ENCODE results near the gene KRT14.
"Not testable (repeated sequence)": the region's sequence is repeated elsewhere in the genome, so short reads cannot be mapped to it uniquely, and the experiment has no call there.

KRT14 gene

GRCh38 chr17:41586863-41587495 lies at the start of gene KRT14:
KRT14 (minus strand) TSS chr17:41586895; CDS start chr17:41586834, 61 bp downstream.
- DNase-seq (ENCODE audit: low read depth in 2 of 3, low spot score in 1 of 3), result no peak

- DNase-seq (ENCODE audit: low read depth in 2 of 3, low spot score in 1 of 3), result no peak
Observed at GRCh38 chr17:41635121-41636097, 48.7 kb upstream of the KRT14 start.

DNA sequence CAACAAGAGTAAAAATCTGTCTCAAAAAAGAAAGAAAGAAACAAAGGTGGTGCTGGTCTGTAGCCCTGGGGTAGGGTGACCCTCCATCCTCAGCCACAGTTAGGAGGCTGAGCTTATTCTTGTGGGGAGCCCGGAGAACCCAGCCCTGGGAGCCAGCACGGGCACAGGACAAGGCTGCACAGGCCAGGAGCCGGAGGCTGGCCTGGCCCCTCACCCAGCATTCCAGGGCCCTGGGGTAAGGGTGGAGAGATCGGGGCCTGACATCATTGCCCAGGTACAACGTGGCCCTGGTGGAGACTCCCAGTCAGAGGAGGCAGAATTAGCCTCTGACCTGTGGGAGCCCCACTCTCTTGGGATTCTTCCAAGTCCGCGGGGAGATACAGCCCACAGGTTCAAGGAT lies 47.9 kb upstream of the KRT14 start:
- no peak for DNase-seq (ENCODE audit: low read depth in 2 of 3, low spot score in 1 of 3)

- no peak for DNase-seq (ENCODE audit: low read depth in 2 of 3, low spot score in 1 of 3)
Observed at GRCh38 chr17:41633556-41634199, 47.0 kb upstream of the KRT14 start.

GRCh38 chr17:41632482-41633105 lies 45.9 kb upstream of the KRT14 start:
- no peak for DNase-seq (ENCODE audit: low read depth in 2 of 3, low spot score in 1 of 3)

- no peak for DNase-seq (ENCODE audit: low read depth in 2 of 3, low spot score in 1 of 3)
Observed at GRCh38 chr17:41631898-41632285, 45.2 kb upstream of the KRT14 start.

DNA sequence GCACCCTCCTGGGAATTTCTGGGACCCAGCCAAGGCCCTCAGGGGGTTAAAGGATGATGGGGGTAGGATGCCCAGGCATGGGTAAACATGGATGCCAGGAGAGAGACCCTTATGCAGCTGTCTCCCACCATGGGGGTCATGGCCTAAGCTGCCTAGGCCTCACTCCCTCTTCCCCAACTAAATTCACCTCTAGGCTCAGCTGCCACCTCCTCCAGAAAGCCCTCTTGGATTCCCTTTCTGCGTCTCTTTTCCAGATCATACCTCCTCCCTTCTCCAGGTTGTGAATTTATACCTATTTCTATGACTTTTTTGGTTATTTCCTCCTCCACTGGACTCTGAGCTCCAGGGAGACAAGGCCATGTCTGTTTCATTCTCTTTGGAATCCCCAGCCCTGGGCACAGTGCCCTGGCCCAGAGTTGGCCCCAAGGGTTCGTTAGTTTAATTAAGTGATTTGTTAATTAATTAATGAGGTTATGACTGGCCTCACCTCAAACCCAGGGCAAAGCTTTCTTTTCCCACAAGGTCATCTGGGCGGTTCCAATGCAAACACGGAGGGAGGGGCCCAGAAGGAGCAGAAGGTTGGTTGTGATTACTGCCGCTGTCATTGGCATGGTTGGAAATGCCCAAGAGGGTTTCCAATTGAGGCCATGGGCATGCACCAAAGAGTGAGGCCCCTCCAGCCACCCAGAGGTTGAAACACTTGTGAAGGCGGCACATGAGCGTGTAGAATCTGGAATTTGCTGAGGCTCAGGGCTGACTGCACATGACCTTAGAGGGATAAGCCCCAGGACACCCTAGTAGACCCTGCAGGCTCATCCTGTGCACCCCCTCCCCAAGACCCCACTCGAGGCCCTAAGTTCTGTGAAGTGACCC lies 44.6 kb upstream of the KRT14 start:
- no peak for DNase-seq (ENCODE audit: low read depth in 2 of 3, low spot score in 1 of 3)

DNA sequence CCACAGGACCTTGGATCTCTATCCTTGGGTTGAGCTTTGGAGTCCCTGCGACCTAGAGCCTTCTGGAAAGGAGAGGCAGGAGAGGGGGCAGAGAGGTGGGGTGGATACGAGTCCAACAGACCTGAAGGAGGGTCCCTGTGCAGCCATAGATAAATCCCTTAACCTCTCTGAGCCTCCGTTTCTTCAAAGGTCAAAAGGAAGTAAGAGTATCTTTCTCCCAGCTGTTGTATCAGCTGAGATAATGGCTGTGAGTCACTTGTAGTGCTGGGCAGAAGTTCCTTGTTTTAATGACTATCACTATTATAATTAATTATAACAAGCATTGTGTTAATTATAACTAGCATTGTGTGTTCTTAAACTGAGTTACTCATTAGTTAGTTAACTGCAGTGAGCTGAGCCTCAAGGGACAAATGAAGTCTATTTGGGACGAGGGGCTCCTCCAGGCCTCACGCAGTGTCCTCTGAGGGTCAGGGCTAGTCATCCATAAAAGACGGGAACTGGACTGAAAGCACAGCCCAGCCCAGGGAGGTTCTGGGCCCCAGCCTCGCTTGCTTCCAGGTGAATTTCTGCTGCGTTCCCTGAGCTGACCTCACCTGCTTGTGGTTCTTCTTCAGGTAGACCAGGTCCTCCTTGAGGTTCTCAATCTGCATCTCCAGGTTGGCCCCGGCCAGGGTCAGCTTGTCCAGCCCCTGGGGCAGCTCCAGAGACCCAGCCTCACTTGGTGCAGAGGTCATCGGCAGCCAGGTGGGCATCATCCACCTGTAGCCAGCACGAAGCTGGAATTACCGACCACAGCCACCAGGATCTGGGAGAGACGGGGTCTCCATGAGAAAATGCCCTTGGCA lies 43.4 kb upstream of the KRT14 start:
- DNase-seq (ENCODE audit: low read depth in 2 of 3, low spot score in 1 of 3), result no peak

GRCh38 chr17:41629316-41629715 lies 42.6 kb upstream of the KRT14 start:
- DNase-seq (ENCODE audit: low read depth in 2 of 3, low spot score in 1 of 3), result no peak

DNA sequence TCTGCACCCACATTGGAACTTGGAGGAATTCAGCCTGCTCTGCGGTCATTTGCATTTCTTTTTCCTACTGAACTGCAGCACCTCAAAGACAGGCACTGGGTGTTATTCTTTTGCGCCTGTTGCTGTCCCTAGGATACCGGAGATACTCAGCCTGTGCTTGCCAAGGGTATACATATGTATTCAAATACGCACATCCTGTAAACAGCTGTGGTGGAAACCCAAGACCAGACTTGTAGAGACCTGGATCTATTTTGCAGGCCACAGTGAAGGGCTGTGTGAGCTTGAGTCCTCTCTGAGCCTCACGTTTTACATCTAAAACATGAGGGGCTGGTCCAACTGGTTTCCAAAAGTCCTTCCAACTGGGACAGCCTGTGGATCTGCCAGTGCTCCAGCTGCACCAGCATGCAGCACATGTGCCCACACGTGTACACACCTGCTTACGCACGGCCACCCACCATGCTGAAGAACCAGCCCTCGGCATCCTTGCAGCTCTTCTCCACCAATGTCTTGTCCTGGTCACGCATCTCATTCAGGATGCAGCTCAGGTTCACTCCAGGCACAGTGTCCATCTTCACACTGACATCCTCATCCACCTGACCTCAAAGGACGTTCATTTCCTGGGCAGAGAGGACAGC lies 42.0 kb upstream of the KRT14 start:
- DNase-seq (ENCODE audit: low read depth in 2 of 3, low spot score in 1 of 3), result not testable (repeated sequence)

DNA sequence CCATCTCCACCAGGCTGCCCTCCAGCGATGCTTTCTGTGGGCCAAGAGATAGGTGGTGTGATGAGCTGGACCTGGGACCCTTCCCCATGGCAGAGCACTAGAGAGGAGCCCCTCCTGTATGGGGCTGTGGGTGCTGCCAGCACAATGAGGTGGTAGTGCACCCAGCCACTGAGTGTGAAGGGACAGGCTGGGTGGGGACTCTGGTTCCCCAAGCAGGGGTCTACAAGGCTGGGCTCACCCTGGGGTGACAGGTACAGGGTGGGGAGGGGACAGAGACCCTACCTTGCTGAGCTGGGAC lies 41.3 kb upstream of the KRT14 start:
- DNase-seq (ENCODE audit: low read depth in 2 of 3, low spot score in 1 of 3), result not testable (repeated sequence)

GRCh38 chr17:41627316-41628072 lies 40.8 kb upstream of the KRT14 start:
- DNase-seq (ENCODE audit: low read depth in 2 of 3, low spot score in 1 of 3), result no peak

DNA sequence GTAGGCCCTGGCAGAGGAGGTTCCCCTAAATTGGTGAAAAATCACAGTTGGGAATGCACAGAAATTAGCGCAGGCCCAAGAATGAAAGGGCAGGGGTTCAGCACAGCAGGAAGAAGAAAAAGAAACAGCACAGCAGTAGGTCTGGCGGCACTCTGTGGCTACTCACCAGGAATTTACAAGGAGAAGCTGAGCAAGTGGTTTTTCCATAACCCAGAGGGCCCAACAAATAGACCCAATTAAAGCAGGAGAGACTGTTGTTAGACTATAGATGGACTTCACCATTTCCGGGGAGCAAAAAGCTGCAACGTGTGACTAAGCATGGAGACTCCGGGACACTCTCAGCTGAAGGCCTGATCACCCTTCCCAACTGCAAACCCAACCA lies 40.2 kb upstream of the KRT14 start:
- DNase-seq (ENCODE audit: low read depth in 2 of 3, low spot score in 1 of 3), result not testable (repeated sequence)

DNA sequence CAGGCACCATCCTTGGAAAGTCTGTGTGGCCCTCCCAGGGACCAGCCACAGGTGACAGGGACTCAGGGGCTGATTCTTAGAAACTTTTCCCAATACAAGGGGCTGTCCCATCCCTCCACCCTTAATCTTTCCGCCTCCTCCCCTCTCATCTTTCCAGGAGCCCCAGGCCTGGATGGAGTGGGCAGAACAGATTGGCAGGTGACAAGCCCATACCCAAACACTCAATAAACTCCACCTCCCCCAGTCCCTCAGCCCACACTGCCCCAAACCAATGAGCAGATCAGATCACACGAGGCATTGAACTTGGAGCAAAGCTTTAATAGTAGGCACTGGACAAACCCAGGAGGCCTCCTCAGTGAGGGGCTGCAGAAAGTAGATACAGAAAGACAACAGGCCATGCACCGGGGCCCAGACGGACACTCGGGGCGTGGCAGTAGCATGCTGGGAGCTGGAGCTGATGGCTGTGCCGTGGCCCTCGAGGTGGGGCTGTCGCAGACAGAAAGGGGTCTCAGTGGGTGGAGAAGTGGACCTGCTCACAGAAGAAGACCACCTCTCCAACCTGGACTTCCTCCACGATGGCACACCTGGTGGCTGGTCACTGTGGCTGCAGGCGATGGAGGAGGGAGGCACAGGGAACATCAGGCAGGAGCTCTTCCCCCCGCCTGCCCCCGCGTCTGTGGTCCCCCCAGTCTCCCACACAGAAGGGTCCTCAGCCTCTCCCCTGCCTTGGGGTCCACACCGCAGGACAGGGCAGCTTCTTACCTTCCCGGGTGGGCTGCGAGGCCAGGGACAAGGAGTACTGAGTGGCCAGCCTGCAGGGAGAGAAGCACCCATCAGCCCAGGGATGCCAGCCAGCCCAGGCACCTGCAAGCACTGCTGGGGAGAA lies 39.6 kb upstream of the KRT14 start:
- not testable (repeated sequence) for DNase-seq (ENCODE audit: low read depth in 2 of 3, low spot score in 1 of 3)

DNA sequence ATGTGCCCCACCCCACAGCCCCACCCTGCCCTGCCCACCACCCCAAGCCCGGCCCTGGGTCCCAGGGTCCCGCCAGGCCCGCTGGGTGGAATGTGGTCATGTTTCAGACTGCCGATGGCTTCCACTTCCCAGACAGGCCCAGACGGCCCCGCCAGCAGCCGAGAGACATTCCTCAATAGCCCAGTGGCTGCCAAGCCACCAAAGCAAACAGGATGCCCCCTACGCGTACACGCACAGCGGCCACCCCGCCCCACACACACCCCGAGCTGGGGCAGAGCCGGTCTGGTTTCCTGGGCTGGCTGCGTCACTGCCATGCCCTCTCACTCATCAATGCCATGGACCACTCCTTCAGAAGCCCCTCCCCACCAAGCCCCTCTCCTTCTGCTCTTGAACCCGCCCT lies 38.9 kb upstream of the KRT14 start:
- DNase-seq (ENCODE audit: low read depth in 2 of 3, low spot score in 1 of 3), result no peak

- DNase-seq (ENCODE audit: low read depth in 2 of 3, low spot score in 1 of 3), result no peak
Observed at GRCh38 chr17:41624208-41625101, 37.8 kb upstream of the KRT14 start, which contains the start of gene KRT17. KRT17 (minus strand) TSS chr17:41624575; CDS start chr17:41624509, 66 bp downstream.
